ENCODE data around the gene C1RL.

- TF ChIP-seq CTCF (conservative IDR thresholded peaks at IDR 0.05 in 1 of 2, IDR thresholded peaks at IDR 0.05 in 1 of 2; ENCODE audit: extremely low read depth in 1 of 2, insufficient read depth in 1 of 2, low read depth in 1 of 2, low read length in 2 of 2) = no peak
- TF ChIP-seq EZH2 (IDR thresholded peaks at IDR 0.05; ENCODE audit: borderline replicate concordance, low read length) = no peak
Observed at GRCh38 chr12:7142809-7143465, 33.9 kb upstream of the C1RL start.
